Activated CD8-positive, alpha-beta T cell treated with anti-CD3 and anti-CD28 coated beads for 36 hours (primary cell): ENCODE results near the gene MEF2D. TPM values are rescaled to one million over a fixed set of nuclear protein-coding genes. Genes with fewer than 3 reads are reported as not detected.

Source experiments
- ATAC-seq: fragments of 200-7000 bp; cut with Tn5 transposase; one replicate; pipeline ENCODE4 v1.10.0; 2021; ENCODE audit warnings: mild to moderate bottlenecking, moderate library complexity
- CTCF ChIA-PET: fragments of 350-600 bp; sonication (Branson Sonifier 250); formaldehyde crosslinking; loops from one replicate; lab custom pipeline; 2021; ENCODE audit warnings: antibody characterized with exemption; lab: Charles Lee
- POLR2A ChIA-PET: fragments of 350-600 bp; sonication (Branson Sonifier 250); formaldehyde crosslinking; loops from one replicate; lab custom pipeline; 2021; ENCODE audit warnings: antibody characterized with exemption; lab: Charles Lee
- DNase-seq: peaks from one replicate; pipeline ENCODE4 v3.0.0-alpha.2; 2020
- H3K27ac Mint-ChIP-seq: one replicate; pipeline ENCODE4 v1.8.0; 2021; ENCODE audit warnings: mild to moderate bottlenecking, mixed read lengths
- H3K27me3 Mint-ChIP-seq: one replicate; pipeline ENCODE4 v1.8.0; 2021; ENCODE audit warnings: mixed read lengths
- H3K36me3 Mint-ChIP-seq: one replicate; pipeline ENCODE4 v1.8.0; 2021; ENCODE audit warnings: low read depth, mixed read lengths
- H3K4me1 Mint-ChIP-seq: one replicate; pipeline ENCODE4 v1.8.0; 2021; ENCODE audit warnings: low read depth, mixed read lengths
- H3K4me3 Mint-ChIP-seq: one replicate; pipeline ENCODE4 v1.8.0; 2021; ENCODE audit warnings: mild to moderate bottlenecking, moderate library complexity, mixed read lengths
- H3K9me3 Mint-ChIP-seq: one replicate; pipeline ENCODE4 v1.8.0; 2021; ENCODE audit warnings: mixed read lengths
- intact Hi-C: fragments of 100-400 bp; cut with micrococcal nuclease; formaldehyde crosslinking; loops from one replicate; pipeline ENCODE4 v1.10.0; 2022
- total RNA-seq, 2 experiments: library from RNA; stranded (reverse); gene quantifications; one replicate each; pipeline ENCODE4 v1.2.3, GENCODE V29; 2021
- TF ChIP-seq, protein P1 (sequence below): fragments of 200-600 bp; IDR thresholded peaks from one replicate; pipeline ENCODE4 v1.8.0; 2022; ENCODE audit warnings: antibody characterized with exemption, mild to moderate bottlenecking

Gene MEF2D
- total RNA-seq: 10 to 100 TPM; 35.3 to 35.8 TPM

DNA sequence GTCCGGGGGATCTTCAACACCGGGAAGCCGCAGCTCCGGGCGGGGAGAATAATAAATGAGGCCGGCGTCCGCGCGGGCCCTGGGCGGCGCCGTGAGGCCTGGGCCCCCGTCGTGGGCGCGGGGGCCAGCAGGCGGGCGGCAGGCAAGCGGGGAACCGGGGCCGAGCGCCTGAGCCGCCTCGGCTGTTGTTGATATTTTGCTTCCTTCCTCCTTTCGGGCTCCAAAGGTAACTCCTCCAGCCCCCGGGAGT lies at the start of gene MEF2D:
Gene MEF2D (minus strand): TSS at position 233 of the 250 bp plus-strand sequence. CDS start 17,483 bp downstream, outside the sequence.
- TF ChIP-seq, protein P1, sequence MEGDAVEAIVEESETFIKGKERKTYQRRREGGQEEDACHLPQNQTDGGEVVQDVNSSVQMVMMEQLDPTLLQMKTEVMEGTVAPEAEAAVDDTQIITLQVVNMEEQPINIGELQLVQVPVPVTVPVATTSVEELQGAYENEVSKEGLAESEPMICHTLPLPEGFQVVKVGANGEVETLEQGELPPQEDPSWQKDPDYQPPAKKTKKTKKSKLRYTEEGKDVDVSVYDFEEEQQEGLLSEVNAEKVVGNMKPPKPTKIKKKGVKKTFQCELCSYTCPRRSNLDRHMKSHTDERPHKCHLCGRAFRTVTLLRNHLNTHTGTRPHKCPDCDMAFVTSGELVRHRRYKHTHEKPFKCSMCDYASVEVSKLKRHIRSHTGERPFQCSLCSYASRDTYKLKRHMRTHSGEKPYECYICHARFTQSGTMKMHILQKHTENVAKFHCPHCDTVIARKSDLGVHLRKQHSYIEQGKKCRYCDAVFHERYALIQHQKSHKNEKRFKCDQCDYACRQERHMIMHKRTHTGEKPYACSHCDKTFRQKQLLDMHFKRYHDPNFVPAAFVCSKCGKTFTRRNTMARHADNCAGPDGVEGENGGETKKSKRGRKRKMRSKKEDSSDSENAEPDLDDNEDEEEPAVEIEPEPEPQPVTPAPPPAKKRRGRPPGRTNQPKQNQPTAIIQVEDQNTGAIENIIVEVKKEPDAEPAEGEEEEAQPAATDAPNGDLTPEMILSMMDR: no peak
- intact Hi-C loops: loop anchor here (5.0 to 10.0 kb wide), 3 partner anchors 43 to 254 kb away; partner anchors contain the start of gene HDGF
- CTCF ChIA-PET: interaction anchor here (1.0 to 9.6 kb wide), 10 partner anchors 11 to 100 kb away, joined by 3 to 220 read pairs (median 5); partner anchors contain the start of genes NAXE and TTC24

DNA sequence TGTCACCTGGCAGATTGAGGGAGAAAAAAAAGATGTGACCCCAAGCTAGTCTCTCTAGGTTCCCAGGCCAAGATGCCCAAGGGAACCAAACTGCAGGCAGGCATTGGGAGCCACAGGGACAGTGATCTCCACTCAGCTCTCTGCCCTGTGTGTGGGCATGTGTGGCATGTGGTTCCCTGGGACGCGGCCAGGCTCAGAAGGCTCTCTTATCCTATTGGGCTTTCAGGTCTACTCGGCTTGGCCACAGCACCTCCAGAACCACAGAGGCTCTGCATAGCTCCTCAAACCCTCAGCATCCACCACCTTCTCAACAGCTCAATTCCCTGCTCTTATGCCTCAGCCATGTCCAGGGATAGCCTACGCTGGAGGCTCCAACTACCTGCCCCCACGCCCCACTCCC lies 49.8 kb upstream of the MEF2D start:
- no peak overlapping the region for H3K27ac Mint-ChIP-seq
- H3K27me3 Mint-ChIP-seq: no peaks in the 10 kb centered on the region
- ChIA-PET CTCF (interaction anchor here (1.5 kb wide), 1 partner anchor 105 kb away, joined by 4 read pairs; no protein-coding TSS in a partner anchor), POLR2A (no interaction called here)
- no peak for ATAC-seq
- H3K4me3 Mint-ChIP-seq: no peak overlapping the region
- no peaks in the 10 kb centered on the region for H3K4me1 Mint-ChIP-seq
- TF ChIP-seq, protein P1: no peak
- H3K9me3 Mint-ChIP-seq: no peaks in the 10 kb centered on the region
- no peak for DNase-seq
- intact Hi-C loops: no loop called here
- H3K36me3 Mint-ChIP-seq: no peaks in the 10 kb centered on the region

More for the DNA sequence above, at the start of gene MEF2D:
- Mint-ChIP-seq H3K4me3 (peak within 1 kb of the TSS; percentile 79), H3K36me3 (peaks cover 4% of the 10 kb centered on the region), H3K4me1 (peaks cover 74% of the 10 kb centered on the region), H3K27me3 (no peaks in the 10 kb centered on the region), H3K27ac (peak within 1 kb of the TSS; percentile 95), H3K9me3 (no peaks in the 10 kb centered on the region)
- POLR2A ChIA-PET: interaction anchor here (0.9 to 11.4 kb wide), 14 partner anchors 9 to 267 kb away, joined by 3 to 245 read pairs (median 5); partner anchors contain the start of genes NAXE and PRCC
- no peak for DNase-seq
- no peak for ATAC-seq

DNA sequence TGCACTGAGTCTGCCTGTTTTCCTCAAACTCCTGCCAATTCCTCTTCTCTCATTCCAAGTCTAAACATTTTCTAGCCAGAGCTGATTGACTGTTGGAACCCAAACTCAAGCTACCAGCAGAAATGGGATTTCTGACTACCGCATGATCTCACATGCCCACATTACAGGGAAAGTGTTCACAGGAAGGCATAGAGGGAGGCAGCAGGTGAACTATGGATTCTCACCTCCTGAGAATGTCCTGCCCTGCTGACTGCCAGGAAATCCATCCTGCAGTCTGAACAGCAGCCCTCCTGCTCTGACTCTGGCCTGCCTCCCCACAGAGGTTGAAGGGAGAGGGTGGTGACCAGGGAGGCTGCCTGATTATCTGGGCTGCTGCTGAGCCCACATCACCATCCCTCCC lies 49.3 kb upstream of the MEF2D start:
- Mint-ChIP-seq H3K4me3 (no peak overlapping the region), H3K4me1 (no peaks in the 10 kb centered on the region), H3K9me3 (no peaks in the 10 kb centered on the region), H3K27me3 (no peaks in the 10 kb centered on the region), H3K36me3 (no peaks in the 10 kb centered on the region), H3K27ac (no peak overlapping the region)
- ChIA-PET CTCF (interaction anchor here (1.5 kb wide), 1 partner anchor 104 kb away, joined by 4 read pairs; no protein-coding TSS in a partner anchor), POLR2A (no interaction called here)
- intact Hi-C loops: no loop called here
- DNase-seq: no peak
- TF ChIP-seq, protein P1: no peak
- no peak for ATAC-seq

DNA sequence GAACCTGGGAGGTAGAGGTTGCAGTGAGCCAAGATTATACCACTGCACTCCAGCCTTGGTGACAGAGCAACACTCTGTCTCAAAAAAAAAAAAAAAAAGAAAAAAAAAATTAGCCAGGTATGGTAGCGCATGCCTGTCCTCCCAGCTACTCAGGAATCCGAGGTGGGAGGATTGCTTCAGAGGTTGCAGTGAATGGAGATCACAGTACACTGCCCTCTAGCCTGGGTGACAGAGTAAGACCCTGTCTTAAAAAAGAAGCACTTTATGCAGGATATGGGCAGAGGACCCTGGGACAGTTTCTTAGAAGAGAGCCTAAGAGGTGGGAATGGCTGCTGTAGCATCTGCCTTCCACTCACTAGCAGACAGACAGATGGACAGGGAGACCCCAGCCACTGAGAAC lies 48.8 kb upstream of the MEF2D start:
- Mint-ChIP-seq H3K27me3 (no peaks in the 10 kb centered on the region), H3K9me3 (no peaks in the 10 kb centered on the region), H3K4me3 (no peak overlapping the region), H3K27ac (no peak overlapping the region), H3K36me3 (no peaks in the 10 kb centered on the region), H3K4me1 (no peaks in the 10 kb centered on the region)
- ChIA-PET CTCF (no interaction called here), POLR2A (no interaction called here)
- ATAC-seq (no peak), DNase-seq (no peak)
- intact Hi-C loops: no loop called here
- TF ChIP-seq, protein P1: no peak

DNA sequence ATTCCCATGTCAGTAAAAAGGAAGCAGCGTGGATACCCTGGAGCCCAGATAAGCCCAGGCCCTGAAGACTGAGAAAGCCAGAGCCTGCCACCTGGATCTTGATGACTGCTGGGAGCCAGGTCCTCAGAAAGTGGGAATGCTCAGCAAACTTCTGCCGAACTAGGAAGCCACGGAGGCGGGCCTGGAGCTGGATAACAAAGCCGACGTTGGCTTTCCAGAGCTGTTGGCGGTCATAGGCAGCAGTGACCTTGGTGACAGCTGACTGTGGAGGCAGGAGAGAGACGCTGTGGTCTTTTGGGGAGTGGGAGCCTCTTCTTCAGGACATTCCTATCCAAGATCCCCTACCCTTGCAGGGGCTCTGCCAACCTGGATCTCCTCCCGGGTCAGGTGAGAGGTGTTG lies 47.4 kb upstream of the MEF2D start:
- TF ChIP-seq, protein P1: no peak
- CTCF ChIA-PET: interaction anchor here (0.7 to 1.0 kb wide), 2 partner anchors 44 to 128 kb away, joined by 3 read pairs; no protein-coding TSS in a partner anchor
- no peak overlapping the region for H3K27ac Mint-ChIP-seq
- intact Hi-C loops: no loop called here
- DNase-seq (no peak), ATAC-seq (no peak)
- H3K4me3 Mint-ChIP-seq: no peak overlapping the region
- no peaks in the 10 kb centered on the region for H3K4me1 Mint-ChIP-seq
- H3K9me3 Mint-ChIP-seq: no peaks in the 10 kb centered on the region
- POLR2A ChIA-PET: interaction anchor here (0.6 kb wide), 2 partner anchors 23 to 34 kb away, joined by 3 read pairs; no protein-coding TSS in a partner anchor
- H3K36me3 Mint-ChIP-seq: no peaks in the 10 kb centered on the region
- H3K27me3 Mint-ChIP-seq: no peaks in the 10 kb centered on the region
